Measurements from ENCODE around the gene MORC2. TPM values are rescaled to one million over a fixed set of nuclear protein-coding genes. Genes with fewer than 3 reads are reported as not detected.
A peak's percentile ranks its signal among the peaks of the same experiment; 100 is the strongest.

Gene MORC2
- total and polyA plus RNA-seq, 2 of the 13 experiments (the other 11 are each of a cell fraction or from before 2014, with no cell fraction given) = 11.9 to 18.3 TPM

- TF ChIP-seq ZBTB4 (CRISPR knock-in tag; IDR thresholded peaks at IDR 0.05; ENCODE audit: borderline replicate concordance) (no peak), ZNF337 (CRISPR knock-in tag; IDR thresholded peaks at IDR 0.05; ENCODE audit: borderline replicate concordance, low read depth) (no peak), DPF2 (CRISPR knock-in tag; IDR thresholded peaks at IDR 0.05; ENCODE audit: borderline replicate concordance, low read depth) (0 out of 2 replicates have a peak, but pooled peaks have one; percentile 19), DMAP1 (CRISPR knock-in tag; IDR thresholded peaks at IDR 0.05) (no peak), PHF5A (CRISPR knock-in tag; IDR thresholded peaks at IDR 0.05; ENCODE audit: low read depth, unreplicated experiment) (no peak), ZNF335 (CRISPR knock-in tag; IDR thresholded peaks at IDR 0.05) (no peak), ZSCAN22 (CRISPR knock-in tag; IDR thresholded peaks at IDR 0.05) (no peak), ZBTB46 (CRISPR knock-in tag; IDR thresholded peaks at IDR 0.05; ENCODE audit: borderline replicate concordance) (no peak), ZNF367 (CRISPR knock-in tag; IDR thresholded peaks at IDR 0.05; ENCODE audit: borderline replicate concordance) (no peak), ZKSCAN5 (CRISPR knock-in tag; IDR thresholded peaks at IDR 0.05) (no peak), ZBTB7A (CRISPR knock-in tag; IDR thresholded peaks at IDR 0.05) (peak; percentile 83), RBM22 (optimal IDR thresholded peaks at IDR 0.05; ENCODE audit: low read length) (no peak), ZNF18 (CRISPR knock-in tag; IDR thresholded peaks at IDR 0.05; ENCODE audit: insufficient replicate concordance) (no peak), SMYD3 (CRISPR knock-in tag; IDR thresholded peaks at IDR 0.05) (no peak), ZNF713 (CRISPR knock-in tag; IDR thresholded peaks at IDR 0.05) (no peak), POGZ (CRISPR knock-in tag; IDR thresholded peaks at IDR 0.05) (0 out of 2 replicates have a peak, but pooled peaks have one; percentile 36), CCDC6 (CRISPR knock-in tag; IDR thresholded peaks at IDR 0.05) (no peak), ARID5B (CRISPR knock-in tag; IDR thresholded peaks at IDR 0.05) (peak; percentile 46; the same call in 1 of the 2 replicates), KAT7 (CRISPR knock-in tag; IDR thresholded peaks at IDR 0.05; ENCODE audit: borderline replicate concordance) (no peak)
These were observed 87.0 kb downstream of the MORC2 start (continued) for GRCh38 chr22:30881361-30882183.

All from HepG2 (cell line).